Measurements from ENCODE around the gene LIPF.

Gene LIPF

DNA sequence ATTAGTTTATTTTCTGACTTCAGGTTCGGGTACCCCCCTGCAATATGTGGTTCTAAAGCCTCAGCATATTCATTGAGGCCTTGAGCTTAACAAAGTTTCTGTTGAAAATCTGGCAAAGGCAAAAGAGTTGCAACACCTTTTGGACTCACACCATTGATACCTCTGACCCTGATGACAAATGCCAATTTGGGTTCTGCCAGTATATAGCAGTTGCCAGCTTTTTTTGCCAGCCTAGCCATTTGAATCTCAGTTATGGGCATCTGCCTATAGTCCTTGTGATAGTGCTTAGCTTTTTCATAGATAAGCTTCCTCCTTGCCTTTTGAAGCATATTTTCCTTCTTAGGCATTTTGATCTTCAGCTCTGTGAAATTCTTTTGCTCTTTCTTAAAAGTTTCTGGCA, 45.7 kb upstream of the LIPF start:
- TF ChIP-seq, protein P1, sequence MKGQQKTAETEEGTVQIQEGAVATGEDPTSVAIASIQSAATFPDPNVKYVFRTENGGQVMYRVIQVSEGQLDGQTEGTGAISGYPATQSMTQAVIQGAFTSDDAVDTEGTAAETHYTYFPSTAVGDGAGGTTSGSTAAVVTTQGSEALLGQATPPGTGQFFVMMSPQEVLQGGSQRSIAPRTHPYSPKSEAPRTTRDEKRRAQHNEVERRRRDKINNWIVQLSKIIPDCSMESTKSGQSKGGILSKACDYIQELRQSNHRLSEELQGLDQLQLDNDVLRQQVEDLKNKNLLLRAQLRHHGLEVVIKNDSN (IDR thresholded peaks at IDR 0.05): no peak

DNA sequence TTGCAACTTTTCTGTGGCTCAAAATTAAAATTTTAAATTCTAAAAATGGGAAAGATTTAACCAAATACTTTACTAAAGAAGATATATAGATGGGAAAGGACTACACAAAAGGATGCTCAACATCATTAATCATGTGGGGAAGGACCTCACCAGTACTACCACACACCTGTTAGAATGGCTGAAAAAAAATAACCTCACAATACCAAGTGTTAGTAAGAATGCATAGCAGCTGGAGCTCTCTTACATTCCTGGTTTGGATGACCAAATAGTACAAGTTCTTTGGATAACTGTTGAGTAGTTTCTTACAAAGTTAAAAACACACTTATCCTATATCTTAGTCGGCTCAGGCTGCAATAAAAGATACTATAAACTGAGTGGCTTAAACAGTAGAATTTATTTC, 43.8 kb upstream of the LIPF start:
- TF ChIP-seq CREB1 (IDR thresholded peaks at IDR 0.05; ENCODE audit: low read depth) (no peak), TCF12 (IDR thresholded peaks at IDR 0.05; ENCODE audit: low read depth) (no peak), CEBPB (IDR thresholded peaks at IDR 0.05) (no peak), EGR1 (IDR thresholded peaks at IDR 0.05) (no peak), NFIC (IDR thresholded peaks at IDR 0.05) (no peak), RAD21 (IDR thresholded peaks at IDR 0.05; ENCODE audit: low read depth) (no peak), FOXM1 (IDR thresholded peaks at IDR 0.05; ENCODE audit: borderline replicate concordance, low read depth) (no peak), EP300 (IDR thresholded peaks at IDR 0.05; ENCODE audit: borderline replicate concordance) (no peak), TAF1 (IDR thresholded peaks at IDR 0.05; ENCODE audit: low read depth) (no peak), TEAD4 (IDR thresholded peaks at IDR 0.05) (no peak), REST (IDR thresholded peaks at IDR 0.05; ENCODE audit: low read depth) (no peak), ZBTB7A (IDR thresholded peaks at IDR 0.05; ENCODE audit: low read depth) (no peak), MAX (IDR thresholded peaks at IDR 0.05) (no peak)
- TF ChIP-seq, protein P1 (IDR thresholded peaks at IDR 0.05): no peak

- TF ChIP-seq NFIC (IDR thresholded peaks at IDR 0.05) (no peak), CREB1 (IDR thresholded peaks at IDR 0.05; ENCODE audit: low read depth) (no peak), EP300 (IDR thresholded peaks at IDR 0.05; ENCODE audit: borderline replicate concordance) (no peak), YY1 (IDR thresholded peaks at IDR 0.05; ENCODE audit: low read depth) (no peak), TAF1 (IDR thresholded peaks at IDR 0.05; ENCODE audit: low read depth) (no peak), MAX (IDR thresholded peaks at IDR 0.05) (no peak), FOXM1 (IDR thresholded peaks at IDR 0.05; ENCODE audit: borderline replicate concordance, low read depth) (no peak), REST (IDR thresholded peaks at IDR 0.05; ENCODE audit: low read depth) (no peak), EGR1 (IDR thresholded peaks at IDR 0.05) (no peak), RAD21 (IDR thresholded peaks at IDR 0.05; ENCODE audit: low read depth) (no peak), TEAD4 (IDR thresholded peaks at IDR 0.05) (no peak), CEBPB (IDR thresholded peaks at IDR 0.05) (no peak), ZBTB7A (IDR thresholded peaks at IDR 0.05; ENCODE audit: low read depth) (no peak), TCF12 (IDR thresholded peaks at IDR 0.05; ENCODE audit: low read depth) (no peak)
- TF ChIP-seq, protein P1 (IDR thresholded peaks at IDR 0.05): no peak
Measured at GRCh38 chr10:88623835-88624234, 40.4 kb upstream of the LIPF start.

- TF ChIP-seq FOXM1 (IDR thresholded peaks at IDR 0.05; ENCODE audit: borderline replicate concordance, low read depth) (no peak), TAF1 (IDR thresholded peaks at IDR 0.05; ENCODE audit: low read depth) (no peak), EGR1 (IDR thresholded peaks at IDR 0.05) (no peak), NFIC (IDR thresholded peaks at IDR 0.05) (no peak), CREB1 (IDR thresholded peaks at IDR 0.05; ENCODE audit: low read depth) (no peak), ZBTB7A (IDR thresholded peaks at IDR 0.05; ENCODE audit: low read depth) (no peak), MAX (IDR thresholded peaks at IDR 0.05) (no peak), REST (IDR thresholded peaks at IDR 0.05; ENCODE audit: low read depth) (no peak), RAD21 (IDR thresholded peaks at IDR 0.05; ENCODE audit: low read depth) (no peak), CEBPB (IDR thresholded peaks at IDR 0.05) (no peak)
- TF ChIP-seq, protein P1 (IDR thresholded peaks at IDR 0.05): no peak
Measured at GRCh38 chr10:88624840-88625239, 39.4 kb upstream of the LIPF start.

Measured in Ishikawa (cell line).